Fibroblast of skin of right biceps (primary cell): ENCODE measurements around the gene NR1D1.

Source experiments
- DNase-seq: peaks from one replicate; pipeline ENCODE4 v3.0.0-alpha.2; 2013

The NR1D1 gene

GRCh38 chr17:40095944-40096791 is 4.2 kb downstream of the NR1D1 start:
- no peak for DNase-seq

GRCh38 chr17:40095351-40095943 is 4.9 kb downstream of the NR1D1 start:
- DNase-seq: no peak

DNA sequence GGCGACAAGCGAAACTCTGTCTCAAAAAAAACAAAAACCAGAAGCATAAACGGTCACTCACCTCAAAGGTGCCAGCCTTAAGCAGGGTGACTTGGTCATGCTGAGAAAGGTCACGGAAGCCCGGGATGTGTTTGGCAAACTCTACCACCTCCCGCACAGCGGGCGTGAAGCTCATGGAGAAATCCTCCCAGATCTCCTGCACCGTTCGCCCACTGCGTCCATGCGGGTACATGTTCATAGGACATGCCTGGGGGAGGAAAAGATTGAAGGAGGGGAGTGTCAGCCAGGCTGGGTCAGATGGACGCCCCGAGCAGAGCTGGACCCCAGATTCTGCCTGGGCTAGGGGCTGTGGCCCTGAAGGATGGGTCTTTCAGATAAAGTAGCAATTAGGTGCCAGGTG is 5.5 kb downstream of the NR1D1 start:
- DNase-seq: no peak

DNA sequence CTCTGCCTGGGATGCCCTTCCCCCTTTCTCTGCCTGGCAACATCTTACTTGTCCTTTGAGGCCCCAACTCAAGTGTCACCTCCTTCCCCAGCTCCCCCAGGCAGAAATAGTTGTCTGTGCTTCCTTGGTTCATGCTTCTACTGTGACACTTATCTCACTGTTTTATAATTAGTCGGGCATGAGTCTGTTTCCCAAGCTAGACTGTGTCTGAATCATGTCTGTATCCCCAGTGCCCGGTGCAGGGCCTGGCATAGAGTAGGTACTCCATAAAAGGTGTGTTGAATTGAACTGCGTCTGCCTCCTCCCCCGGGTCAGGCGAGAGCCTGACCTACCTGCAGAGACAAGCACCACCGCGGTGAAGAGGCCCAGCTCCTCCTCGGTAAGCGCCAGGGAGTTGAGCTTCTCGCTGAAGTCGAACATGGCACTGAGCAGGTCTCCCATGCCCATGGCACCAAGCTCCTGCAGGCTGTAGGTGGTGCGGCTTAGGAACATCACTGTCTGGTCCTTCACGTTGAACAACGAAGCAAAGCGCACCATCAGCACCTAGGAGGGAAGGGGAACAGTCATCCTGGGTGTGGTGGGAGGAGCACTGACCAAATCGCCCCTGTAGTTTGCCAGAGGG is 6.7 kb downstream of the NR1D1 start:
- DNase-seq: no peak

GRCh38 chr17:40093005-40093579 is 7.3 kb downstream of the NR1D1 start:
- no peak for DNase-seq

- DNase-seq: peak; percentile 38
These were observed 7.8 kb downstream of the NR1D1 start for GRCh38 chr17:40092581-40092980.

GRCh38 chr17:40091691-40092397 is 8.5 kb downstream of the NR1D1 start:
- DNase-seq: peak; percentile 31

DNA sequence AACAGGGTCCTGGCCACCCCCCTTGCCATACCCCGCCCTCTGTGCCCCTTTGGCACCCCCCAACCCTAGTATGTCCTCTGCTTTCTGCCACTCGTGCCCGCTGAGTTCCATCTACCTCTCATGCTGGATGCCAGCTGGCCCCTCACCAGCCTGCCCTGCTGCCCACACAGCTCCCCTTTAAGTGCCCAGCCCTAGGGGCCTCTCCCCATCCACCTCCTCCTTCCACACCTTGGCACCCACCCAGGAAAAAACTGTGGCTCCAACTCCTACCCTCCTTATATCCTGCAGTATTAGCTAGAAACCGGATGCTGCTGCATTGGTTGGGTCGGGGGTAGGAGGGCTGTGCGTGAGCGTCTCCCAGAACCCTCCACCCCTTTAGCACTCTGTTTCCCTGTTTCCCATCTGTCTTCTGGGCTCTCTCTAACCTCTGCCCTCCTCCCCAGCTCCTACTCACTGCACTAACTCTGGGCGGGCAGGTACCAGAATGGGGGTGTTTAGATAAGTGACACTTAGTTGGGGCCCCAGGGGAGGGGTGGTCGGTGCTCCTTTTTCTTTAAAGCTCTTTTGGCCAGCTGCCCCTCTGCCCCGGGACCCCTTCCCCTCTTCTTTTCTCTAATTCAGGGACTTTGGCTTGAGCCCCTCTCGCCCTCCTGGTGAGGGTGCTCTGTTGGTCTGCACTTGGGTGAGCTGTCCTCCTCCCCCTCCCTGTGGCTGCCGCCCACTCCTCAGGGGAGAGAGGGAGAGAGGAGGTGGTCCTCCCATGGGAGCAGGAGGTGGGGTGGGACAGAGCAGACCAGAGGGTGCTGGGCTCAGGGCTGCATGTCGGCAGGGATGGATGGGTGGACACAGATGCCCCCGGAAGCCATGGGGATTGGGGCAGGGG is 9.9 kb downstream of the NR1D1 start:
- peak; percentile 29 for DNase-seq

DNA sequence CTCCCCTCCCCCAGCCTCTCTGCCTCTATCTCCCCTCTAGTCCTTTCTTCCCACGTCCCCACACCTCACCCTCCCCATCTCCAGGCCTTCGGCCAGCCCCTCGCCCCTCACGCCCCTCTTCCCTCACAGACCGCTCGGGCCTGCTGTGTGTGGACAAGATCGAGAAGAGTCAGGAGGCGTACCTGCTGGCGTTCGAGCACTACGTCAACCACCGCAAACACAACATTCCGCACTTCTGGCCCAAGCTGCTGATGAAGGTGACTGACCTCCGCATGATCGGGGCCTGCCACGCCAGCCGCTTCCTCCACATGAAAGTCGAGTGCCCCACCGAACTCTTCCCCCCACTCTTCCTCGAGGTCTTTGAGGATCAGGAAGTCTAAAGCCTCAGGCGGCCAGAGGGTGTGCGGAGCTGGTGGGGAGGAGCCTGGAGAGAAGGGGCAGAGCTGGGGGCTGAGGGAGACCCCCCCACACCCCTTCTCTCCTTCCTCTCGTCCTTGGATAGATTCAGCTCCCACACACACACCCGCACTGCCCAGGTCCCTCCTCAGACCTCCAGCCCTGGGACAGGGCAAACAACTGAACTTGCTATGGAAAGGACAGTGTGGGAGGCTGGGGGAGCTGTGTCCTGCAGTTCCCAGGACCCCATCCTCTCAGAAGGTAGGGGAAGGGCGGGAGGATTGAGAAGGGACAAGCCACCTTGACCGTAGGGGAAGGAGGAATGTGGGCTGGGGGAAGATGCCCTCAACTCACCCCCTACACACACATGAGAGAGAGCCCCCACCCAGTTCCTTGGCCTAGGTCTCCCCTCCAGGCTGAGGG is 11.1 kb downstream of the NR1D1 start:
- no peak for DNase-seq

- no peak for DNase-seq
These were observed 12.3 kb downstream of the NR1D1 start for GRCh38 chr17:40087903-40088718.

DNA sequence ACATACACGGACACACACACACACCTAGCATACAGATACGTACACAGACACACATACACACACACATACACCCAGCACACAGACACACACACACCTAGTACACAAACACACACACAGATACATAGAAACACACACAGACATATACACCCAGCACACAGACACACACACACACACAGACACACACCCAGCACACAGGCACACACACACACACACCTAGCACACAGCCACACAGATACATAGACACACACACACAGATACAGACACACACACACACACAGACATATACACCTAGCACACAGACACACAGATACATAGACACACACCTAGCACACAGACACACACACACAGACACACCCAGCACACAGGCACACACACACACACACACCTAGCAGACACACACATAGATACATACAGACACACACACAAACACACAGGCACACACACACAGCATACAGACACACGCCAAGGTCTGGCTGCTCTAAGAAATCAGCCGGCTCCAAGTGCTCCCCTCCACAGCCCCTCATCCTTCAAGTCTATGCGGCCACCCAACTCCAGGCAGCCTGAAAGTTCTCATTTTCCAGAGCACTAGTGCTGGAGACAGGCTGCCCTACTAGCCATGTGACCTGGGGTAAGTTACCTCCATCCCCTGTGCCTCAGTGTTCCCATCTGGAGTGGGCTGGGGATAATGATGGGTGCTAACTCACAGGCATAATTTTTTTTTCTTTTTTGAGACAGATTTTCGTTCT is 13.2 kb downstream of the NR1D1 start:
- DNase-seq: no peak

DNA sequence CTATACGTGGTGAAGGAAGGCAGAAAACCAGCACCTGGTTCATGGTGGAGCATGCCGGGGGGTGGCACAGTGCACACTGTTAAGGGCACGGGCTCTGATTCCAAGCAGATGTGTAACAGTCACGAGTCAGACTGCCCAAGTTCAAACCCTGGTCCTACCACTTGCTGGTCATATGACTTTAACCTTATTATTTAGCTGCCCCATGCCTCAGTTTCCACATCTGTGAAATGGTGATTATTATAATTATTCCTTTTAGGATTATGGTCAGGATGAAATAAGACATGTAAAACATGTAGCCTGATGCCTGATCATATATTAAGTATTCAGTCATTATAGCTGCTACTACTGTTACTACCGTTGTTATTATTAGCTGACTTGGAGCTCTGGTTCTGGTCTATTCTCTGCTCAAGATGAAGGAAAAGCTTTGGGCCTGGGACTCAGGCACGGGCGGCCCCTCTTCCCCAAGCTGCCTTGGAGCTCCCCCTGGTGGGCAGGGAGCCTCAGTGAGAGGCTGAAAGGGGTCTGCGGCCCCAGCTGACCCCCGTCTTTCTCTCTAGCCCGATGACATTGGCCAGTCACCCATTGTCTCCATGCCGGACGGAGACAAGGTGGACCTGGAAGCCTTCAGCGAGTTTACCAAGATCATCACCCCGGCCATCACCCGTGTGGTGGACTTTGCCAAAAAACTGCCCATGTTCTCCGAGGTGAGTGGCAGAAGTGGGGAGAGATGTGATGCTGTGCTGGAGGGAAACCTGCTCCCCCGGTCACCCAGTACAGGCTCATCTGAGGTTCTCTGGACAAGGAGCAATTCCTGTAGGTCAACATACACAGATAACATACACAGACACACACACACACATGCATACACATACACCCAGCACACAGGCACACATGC is 14.0 kb downstream of the NR1D1 start:
- DNase-seq: peak; percentile 30

DNA sequence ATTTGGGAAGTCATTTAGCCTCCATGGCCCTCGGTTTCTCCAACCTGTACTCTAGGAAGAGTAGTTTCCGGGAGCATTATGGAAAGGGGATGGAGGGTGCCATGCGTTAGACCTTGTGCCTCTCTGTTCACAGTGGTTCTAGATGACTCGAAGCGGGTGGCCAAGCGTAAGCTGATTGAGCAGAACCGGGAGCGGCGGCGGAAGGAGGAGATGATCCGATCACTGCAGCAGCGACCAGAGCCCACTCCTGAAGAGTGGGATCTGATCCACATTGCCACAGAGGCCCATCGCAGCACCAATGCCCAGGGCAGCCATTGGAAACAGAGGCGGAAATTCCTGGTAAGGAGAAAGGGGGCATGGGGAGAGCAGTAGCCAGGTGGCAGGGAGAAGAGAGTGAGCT is 15.9 kb downstream of the NR1D1 start:
- DNase-seq: no peak

GRCh38 chr17:40079545-40079944 is 20.8 kb downstream of the NR1D1 start:
- no peak for DNase-seq

DNA sequence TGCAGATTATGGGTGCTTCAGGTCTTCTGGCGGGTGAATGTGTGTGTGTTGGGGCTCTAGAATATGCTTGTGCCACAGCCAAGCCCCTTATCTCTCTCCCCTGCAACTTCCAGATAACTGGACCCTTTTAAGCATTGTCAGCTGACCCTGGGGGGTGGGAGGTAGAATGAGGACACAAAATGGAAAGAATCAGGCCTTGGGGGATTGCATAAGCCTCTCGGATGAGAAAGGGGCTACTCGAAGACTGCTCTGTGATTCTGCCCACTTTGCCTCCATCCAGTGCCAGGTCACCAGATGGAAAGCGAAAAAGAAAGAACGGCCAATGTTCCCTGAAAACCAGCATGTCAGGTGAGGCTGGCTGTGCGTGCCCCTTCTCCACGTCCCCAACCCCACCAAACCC is 23.8 kb downstream of the NR1D1 start:
- DNase-seq: no peak

- no peak for DNase-seq
These were observed 24.4 kb downstream of the NR1D1 start for GRCh38 chr17:40075942-40076498.

- DNase-seq: peak; percentile 55
These were observed 25.0 kb downstream of the NR1D1 start for GRCh38 chr17:40075201-40075941.
